CD14-positive monocyte (primary cell): Measurements from ENCODE around the gene ZNF554. TPM values are rescaled to one million over a fixed set of nuclear protein-coding genes. Genes with fewer than 3 reads are reported as not detected.

ENCODE experiments used
- DNase-seq, 3 donors: peaks; one replicate each; pipeline ENCODE4 v3.0.0-alpha.2; 2011 to 2022
- H2AFZ ChIP-seq: 2 replicates; pipeline ENCODE4 v1.6.0; 2012; ENCODE audit warnings: mild to moderate bottlenecking, low read depth, low read length, inconsistent platforms; ENCODE audit not compliant: insufficient read depth, poor library complexity, severe bottlenecking
- H3K27ac ChIP-seq, 2 donors: 1 replicate in 1 of 2; 2 replicates in 1 of 2; pipeline ENCODE4 v1.5.1; 2012 to 2013; ENCODE audit warnings: low read length in 2 of 2, control low read depth in 1 of 2, inconsistent platforms in 1 of 2, low read depth in 1 of 2, mild to moderate bottlenecking in 1 of 2
- H3K27me3 ChIP-seq, 2 donors: one replicate each; pipeline versions ENCODE4 v1.6.0 to v1.6.1; 2011 to 2013; ENCODE audit warnings: low read length in 2 of 2; ENCODE audit not compliant: control insufficient read depth in 2 of 2, insufficient read depth in 2 of 2
- H3K36me3 ChIP-seq, 2 donors: replicated peaks in 1 of 2; 1 replicate in 1 of 2; 2 replicates in 1 of 2; pipeline versions ENCODE4 v1.5.1 to v1.6.1; 2012 to 2013; ENCODE audit warnings: low read length in 2 of 2, control low read depth in 1 of 2, inconsistent platforms in 1 of 2, mild to moderate bottlenecking in 1 of 2; ENCODE audit not compliant: insufficient read depth in 2 of 2, control insufficient read depth in 1 of 2
- H3K4me1 ChIP-seq, 2 donors: 1 replicate in 1 of 2; 2 replicates in 1 of 2; pipeline versions ENCODE4 v1.5.1 to v1.6.1; 2012 to 2013; ENCODE audit warnings: low read length in 2 of 2, control low read depth in 1 of 2, inconsistent platforms in 1 of 2, mild to moderate bottlenecking in 1 of 2, moderate library complexity in 1 of 2; ENCODE audit not compliant: insufficient read depth in 2 of 2, control insufficient read depth in 1 of 2
- H3K4me2 ChIP-seq: replicated peaks from 2 replicates; pipeline ENCODE3; 2012; ENCODE audit warnings: low read length, moderate library complexity, mild to moderate bottlenecking; ENCODE audit not compliant: poor library complexity, severe bottlenecking; ENCODE audit errors: extremely low read depth
- H3K4me3 ChIP-seq, 3 experiments: fragments of 200-600 bp in 1 of 3; sonication (generic) in 1 of 3; replicated peaks in 1 of 3; 1 replicate in 2 of 3; 2 replicates in 1 of 3; pipeline ENCODE4 v1.5.1; 2011 to 2013; ENCODE audit warnings: low read length in 3 of 3, mild to moderate bottlenecking in 3 of 3, control low read depth in 2 of 3, low read depth in 2 of 3, inconsistent platforms in 1 of 3, moderate library complexity in 1 of 3
- H3K79me2 ChIP-seq: 2 replicates; pipeline ENCODE4 v1.6.0; 2012; ENCODE audit warnings: mild to moderate bottlenecking, control low read depth, inconsistent platforms, low read length, moderate library complexity; ENCODE audit not compliant: insufficient read depth
- H3K9ac ChIP-seq: 2 replicates; pipeline ENCODE4 v1.6.0; 2017; ENCODE audit warnings: low read length, mild to moderate bottlenecking; ENCODE audit not compliant: insufficient read depth, poor library complexity, severe bottlenecking
- H3K9me3 ChIP-seq, 2 donors: replicated peaks in 1 of 2; 1 replicate in 1 of 2; 2 replicates in 1 of 2; pipeline versions ENCODE4 v1.5.1 to v1.6.1; 2012 to 2013; ENCODE audit warnings: low read length in 2 of 2, control low read depth in 1 of 2; ENCODE audit not compliant: control insufficient read depth in 1 of 2, insufficient read depth in 1 of 2
- H4K20me1 ChIP-seq: 2 replicates; pipeline ENCODE4 v1.6.0; 2012; ENCODE audit warnings: mild to moderate bottlenecking, low read length, control low read depth, moderate library complexity; ENCODE audit not compliant: insufficient read depth
- H3K27ac Mint-ChIP-seq, 7 donors: one replicate each; pipeline ENCODE4 v1.8.0; 2020; ENCODE audit warnings: mild to moderate bottlenecking in 7 of 7, mixed read lengths in 7 of 7, moderate library complexity in 6 of 7, inconsistent platforms in 2 of 7
- H3K27me3 Mint-ChIP-seq, 3 donors: one replicate each; pipeline ENCODE4 v1.8.0; 2021 to 2022; ENCODE audit warnings: low read depth in 3 of 3, mild to moderate bottlenecking in 3 of 3, mixed read lengths in 3 of 3, moderate library complexity in 3 of 3, inconsistent platforms in 1 of 3
- H3K36me3 Mint-ChIP-seq, 2 donors: one replicate each; pipeline ENCODE4 v1.8.0; 2020; ENCODE audit warnings: mixed read lengths in 2 of 2, inconsistent platforms in 1 of 2, mild to moderate bottlenecking in 1 of 2
- H3K4me1 Mint-ChIP-seq: one replicate; pipeline ENCODE4 v1.8.0; 2020; ENCODE audit warnings: mild to moderate bottlenecking, mixed read lengths
- H3K4me3 Mint-ChIP-seq, 2 donors: one replicate each; pipeline ENCODE4 v1.8.0; 2020; ENCODE audit warnings: mild to moderate bottlenecking in 2 of 2, mixed read lengths in 2 of 2, moderate library complexity in 1 of 2
- H3K9me3 Mint-ChIP-seq, 7 donors: one replicate each; pipeline ENCODE4 v1.8.0; 2020 to 2022; ENCODE audit warnings: mixed read lengths in 7 of 7, mild to moderate bottlenecking in 6 of 7, moderate library complexity in 6 of 7, inconsistent platforms in 2 of 7
- WGBS: methylation state at CpG from one replicate; pipeline ENCODE4 v1.1.5; 2013; ENCODE audit warnings: missing lambda C conversion rate; ENCODE audit not compliant: insufficient coverage; 5-methylcytosine and 5-hydroxymethylcytosine counted together
- intact Hi-C, 2 donors: fragments of 100-400 bp; cut with micrococcal nuclease; formaldehyde crosslinking; loops; one replicate each; pipeline versions ENCODE4 v1.15.0 to v1.15.1; 2023
- polyA plus RNA-seq, 3 donors: library from polyadenylated mRNA; depleted of rRNA in 1 of 3; unstranded in 2 of 3; stranded (reverse) in 1 of 3; fragments of 300-500 nt in 2 of 3; fragments of >200 nt in 1 of 3; fragmentation: Illumina TruSeq in 2 of 3; gene quantifications; 1 replicate in 2 of 3; 2 replicates in 1 of 3; pipeline ENCODE4 v1.2.3, GENCODE V29; 2012 to 2021
- TF ChIP-seq, protein P1 (sequence below): fragments of 200-600 bp; IDR thresholded peaks from one replicate; pipeline ENCODE4 v1.8.0; 2022; ENCODE audit warnings: antibody characterized with exemption, mild to moderate bottlenecking

ZNF554 gene
- polyA plus RNA-seq, 3 donors, result 0.79 to 1.7 (median 0.91) TPM

DNA sequence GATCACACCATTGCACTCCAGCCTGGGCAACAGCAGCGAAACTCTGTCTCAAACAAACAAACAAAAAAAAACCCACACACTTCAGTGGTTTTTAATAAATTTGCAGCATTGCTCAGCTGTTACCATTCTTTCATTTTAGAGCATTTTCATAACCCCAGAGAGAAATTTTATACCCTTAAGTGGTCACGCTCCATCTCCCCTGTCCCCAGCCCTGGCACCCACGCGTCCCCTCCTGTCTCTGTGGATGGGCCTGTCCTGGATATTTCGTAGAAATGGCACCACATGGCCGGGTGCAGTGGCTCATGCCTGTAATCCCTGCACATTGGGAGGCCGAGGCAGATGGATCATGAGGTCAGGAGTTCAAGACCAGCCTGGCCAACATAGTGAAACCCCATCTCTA is 26.5 kb upstream of the ZNF554 start:
- Histone ChIP-seq H3K9me3 (no peaks in the 10 kb centered on the region), H3K4me1 (no peaks in the 10 kb centered on the region), H3K36me3 (peaks cover 21 to 49% of the 10 kb centered on the region in 2 donors), H3K4me2 (no peak overlapping the region), H2AFZ (no peak overlapping the region), H3K79me2 (peaks cover 4% of the 10 kb centered on the region), H3K9ac (no peak overlapping the region), H3K4me3 (no peak overlapping the region), H3K27ac (no peak overlapping the region), H3K27me3 (no peaks in the 10 kb centered on the region), H4K20me1 (no peaks in the 10 kb centered on the region)
- 100% methylated on average over 6 of the region's 7 CpGs for WGBS
- intact Hi-C loops, result no loop called here
- Mint-ChIP-seq H3K4me3 (no peak overlapping the region), H3K4me1 (no peaks in the 10 kb centered on the region), H3K9me3 (no peaks in the 10 kb centered on the region), H3K27me3 (no peaks in the 10 kb centered on the region), H3K36me3 (peaks cover 28 to 72% of the 10 kb centered on the region in 2 donors), H3K27ac (no peak overlapping the region)
- no peak for DNase-seq
- TF ChIP-seq, protein P1, sequence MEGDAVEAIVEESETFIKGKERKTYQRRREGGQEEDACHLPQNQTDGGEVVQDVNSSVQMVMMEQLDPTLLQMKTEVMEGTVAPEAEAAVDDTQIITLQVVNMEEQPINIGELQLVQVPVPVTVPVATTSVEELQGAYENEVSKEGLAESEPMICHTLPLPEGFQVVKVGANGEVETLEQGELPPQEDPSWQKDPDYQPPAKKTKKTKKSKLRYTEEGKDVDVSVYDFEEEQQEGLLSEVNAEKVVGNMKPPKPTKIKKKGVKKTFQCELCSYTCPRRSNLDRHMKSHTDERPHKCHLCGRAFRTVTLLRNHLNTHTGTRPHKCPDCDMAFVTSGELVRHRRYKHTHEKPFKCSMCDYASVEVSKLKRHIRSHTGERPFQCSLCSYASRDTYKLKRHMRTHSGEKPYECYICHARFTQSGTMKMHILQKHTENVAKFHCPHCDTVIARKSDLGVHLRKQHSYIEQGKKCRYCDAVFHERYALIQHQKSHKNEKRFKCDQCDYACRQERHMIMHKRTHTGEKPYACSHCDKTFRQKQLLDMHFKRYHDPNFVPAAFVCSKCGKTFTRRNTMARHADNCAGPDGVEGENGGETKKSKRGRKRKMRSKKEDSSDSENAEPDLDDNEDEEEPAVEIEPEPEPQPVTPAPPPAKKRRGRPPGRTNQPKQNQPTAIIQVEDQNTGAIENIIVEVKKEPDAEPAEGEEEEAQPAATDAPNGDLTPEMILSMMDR, result no peak

DNA sequence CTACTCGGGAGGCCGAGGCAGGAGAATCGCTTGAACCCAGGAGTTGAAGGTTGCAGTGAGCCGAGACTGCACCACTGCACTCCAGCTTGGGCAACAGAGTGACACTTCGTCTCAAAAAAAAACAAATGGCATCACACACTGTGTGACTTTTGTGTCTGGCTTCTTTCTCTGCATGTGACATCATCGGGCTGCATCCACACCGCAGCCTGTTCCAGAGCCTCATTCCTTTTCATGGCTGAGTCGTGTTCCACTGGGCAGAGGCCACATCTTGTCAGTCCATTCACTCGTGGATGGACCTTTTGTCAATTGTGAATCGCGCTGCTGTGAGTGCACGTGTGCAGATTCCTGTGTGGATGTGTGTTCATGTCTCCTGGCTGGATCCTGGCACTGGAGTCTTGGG is 26.1 kb upstream of the ZNF554 start:
- intact Hi-C loops, result no loop called here
- Histone ChIP-seq H3K36me3 (peaks cover 21 to 49% of the 10 kb centered on the region in 2 donors), H3K4me2 (no peak overlapping the region), H2AFZ (no peak overlapping the region), H3K79me2 (peaks cover 4% of the 10 kb centered on the region), H3K9ac (no peak overlapping the region), H3K27ac (no peak overlapping the region), H3K4me1 (no peaks in the 10 kb centered on the region), H3K9me3 (no peaks in the 10 kb centered on the region), H3K27me3 (no peaks in the 10 kb centered on the region), H3K4me3 (no peak overlapping the region), H4K20me1 (no peaks in the 10 kb centered on the region)
- no peak for DNase-seq
- TF ChIP-seq, protein P1, result no peak
- no peaks in the 10 kb centered on the region for H3K9me3 Mint-ChIP-seq
- no peak overlapping the region for H3K27ac Mint-ChIP-seq
- WGBS, result 98% methylated on average over 8 of the region's 12 CpGs
- H3K27me3 Mint-ChIP-seq, result no peaks in the 10 kb centered on the region
- H3K36me3 Mint-ChIP-seq, result peaks cover 28 to 71% of the 10 kb centered on the region in 2 donors
- H3K4me1 Mint-ChIP-seq, result no peaks in the 10 kb centered on the region
- H3K4me3 Mint-ChIP-seq, result no peak overlapping the region
